HL-60/S4 treated with phorbol 12-myristate 13-acetate at 8.2 ng/mL for 4 days and 3 days (cell line): ENCODE results near the gene GAB4.
"Not testable (repeated sequence)": the region's sequence is repeated elsewhere in the genome, so short reads cannot be mapped to it uniquely, and the experiment has no call there.

ENCODE experiments used
- in situ Hi-C: fragments of 300-500 bp; cut with MboI; formaldehyde crosslinking; loops from 2 replicates; pipeline ENCODE4 v1.15.0; 2022; ENCODE audit warnings: low sequenced_read_pairs

GAB4 gene

GRCh38 chr22:16959345-16959930 is 48.6 kb downstream of the GAB4 start:
- in situ Hi-C loops: no loop called here

DNA sequence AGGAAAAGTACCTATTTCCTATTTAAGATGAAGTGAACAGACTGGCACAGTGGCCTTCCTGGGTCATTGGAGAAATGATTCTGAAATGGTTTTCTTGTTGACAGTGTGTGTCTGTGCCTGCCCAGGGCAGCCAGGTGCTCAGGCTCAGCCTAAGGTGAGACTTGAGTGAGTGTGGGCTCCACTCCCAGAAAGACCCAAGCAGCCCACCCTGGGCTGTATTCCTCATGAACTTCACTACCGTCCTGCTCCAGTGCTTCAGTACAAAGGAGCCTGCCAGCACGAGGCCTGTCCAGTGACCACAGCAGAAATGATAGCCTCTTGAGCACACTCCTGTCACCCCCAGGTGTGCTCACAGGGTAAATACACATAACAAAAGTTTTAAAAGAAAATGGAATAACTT is 49.5 kb downstream of the GAB4 start:
- in situ Hi-C loops: no loop called here

DNA sequence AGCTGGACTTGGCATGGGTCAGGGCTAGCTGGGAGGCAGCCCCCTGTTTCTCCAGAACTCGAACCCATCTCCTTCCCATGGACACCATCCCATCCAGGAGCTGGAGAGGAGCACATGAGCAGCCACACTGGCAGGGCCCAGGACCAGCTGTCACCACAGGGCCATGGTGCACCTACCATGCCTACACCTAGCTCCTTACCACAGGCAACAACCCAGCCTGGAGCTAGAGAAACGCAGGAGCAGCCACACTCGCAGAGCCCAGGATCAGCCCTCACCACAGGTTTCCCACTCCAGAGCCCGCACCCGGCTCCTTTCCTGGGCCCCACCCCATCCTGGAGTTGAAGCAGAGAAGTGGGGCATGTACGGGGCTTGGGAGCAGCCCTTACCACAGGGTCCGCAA is 50.2 kb downstream of the GAB4 start:
- in situ Hi-C loops: no loop called here

DNA sequence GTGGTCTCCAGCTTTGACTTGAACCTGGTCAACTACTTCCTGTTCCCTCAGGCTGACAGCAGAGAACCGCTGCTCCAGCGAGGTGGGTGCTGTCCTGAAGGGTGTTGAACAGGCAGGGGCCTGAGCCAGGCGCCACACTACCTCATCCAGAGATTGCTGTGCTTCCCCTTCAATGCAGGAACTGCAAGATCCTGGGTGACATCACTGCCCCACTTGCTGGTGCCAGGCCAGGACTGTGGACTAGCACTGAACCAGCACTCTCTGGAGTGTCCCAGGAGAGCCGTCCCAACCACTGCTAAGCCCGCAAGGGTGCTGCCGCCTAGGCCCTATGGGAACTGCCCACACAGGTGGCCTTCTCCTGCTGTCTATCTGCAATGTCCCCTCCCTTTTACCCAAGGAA is 51.7 kb downstream of the GAB4 start:
- in situ Hi-C loops: no loop called here

GRCh38 chr22:16955678-16956210 is 52.3 kb downstream of the GAB4 start:
- in situ Hi-C loops: no loop called here

GRCh38 chr22:16955081-16955480 is 52.9 kb downstream of the GAB4 start:
- in situ Hi-C loops: no loop called here

GRCh38 chr22:16954060-16954403 is 54.0 kb downstream of the GAB4 start:
- in situ Hi-C loops: no loop called here

GRCh38 chr22:16953206-16954059 is 54.6 kb downstream of the GAB4 start:
- in situ Hi-C loops: no loop called here

DNA sequence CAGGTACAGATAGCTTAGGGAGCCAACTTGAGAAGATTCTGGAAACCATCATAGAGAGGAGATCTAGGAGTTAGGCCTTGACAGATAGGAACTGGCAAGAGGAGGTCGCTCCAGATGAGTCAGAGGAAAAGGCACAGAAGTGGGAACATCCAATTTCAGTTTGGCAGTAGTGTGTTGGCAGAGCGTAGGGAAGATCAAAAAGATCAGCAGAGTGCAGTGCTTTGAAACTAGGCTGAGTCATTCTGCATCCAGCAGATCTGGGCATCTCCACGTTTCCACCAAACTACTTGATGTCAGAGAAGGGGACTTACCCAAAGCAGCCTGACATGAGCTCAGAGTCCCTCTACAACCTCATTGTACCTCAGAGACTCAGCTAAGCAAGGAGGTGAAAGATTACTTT is 58.5 kb downstream of the GAB4 start:
- in situ Hi-C loops: no loop called here

DNA sequence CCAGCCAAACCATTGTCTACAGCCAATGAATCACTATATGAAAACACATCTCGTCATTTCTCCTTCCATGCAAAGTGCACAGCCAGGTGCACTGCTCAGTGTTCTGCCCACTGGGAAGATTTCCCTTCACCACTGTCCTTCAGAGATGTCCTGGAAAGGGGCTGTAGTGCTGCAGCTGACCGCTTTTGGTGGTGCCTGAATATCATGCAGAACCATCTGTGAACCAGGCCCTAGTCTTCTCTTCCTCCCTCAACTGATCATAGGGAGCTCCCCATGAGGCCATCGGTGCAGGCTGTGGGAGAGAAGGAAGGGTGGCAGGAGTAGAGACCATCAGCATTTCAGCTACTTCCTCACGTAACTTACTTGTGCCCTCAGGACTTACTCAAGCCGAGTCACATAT is 70.2 kb downstream of the GAB4 start:
- in situ Hi-C loops: no loop called here

- in situ Hi-C loops: not testable (repeated sequence)
These were observed 70.8 kb downstream of the GAB4 start for GRCh38 chr22:16937209-16937608.

- in situ Hi-C loops: no loop called here
These were observed 71.4 kb downstream of the GAB4 start for GRCh38 chr22:16936625-16937024.

DNA sequence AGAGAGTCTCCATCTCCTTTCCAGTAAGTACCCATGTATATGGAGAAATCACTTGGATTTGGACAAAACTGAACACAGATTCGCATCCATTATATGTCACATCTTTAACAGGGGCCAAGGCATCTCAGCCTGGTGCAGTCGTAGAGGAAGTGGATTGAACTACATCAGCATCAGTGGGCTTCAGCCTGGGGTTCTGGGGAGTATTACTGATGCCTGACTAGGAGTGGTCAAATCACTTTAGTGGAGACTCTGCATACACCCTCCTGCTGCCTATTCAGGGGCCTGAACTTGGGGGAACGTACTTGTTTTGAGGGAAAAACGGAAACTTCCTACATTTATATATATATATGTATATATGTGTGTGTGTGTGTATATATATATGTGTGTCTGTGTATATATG is 72.8 kb downstream of the GAB4 start:
- in situ Hi-C loops: no loop called here

DNA sequence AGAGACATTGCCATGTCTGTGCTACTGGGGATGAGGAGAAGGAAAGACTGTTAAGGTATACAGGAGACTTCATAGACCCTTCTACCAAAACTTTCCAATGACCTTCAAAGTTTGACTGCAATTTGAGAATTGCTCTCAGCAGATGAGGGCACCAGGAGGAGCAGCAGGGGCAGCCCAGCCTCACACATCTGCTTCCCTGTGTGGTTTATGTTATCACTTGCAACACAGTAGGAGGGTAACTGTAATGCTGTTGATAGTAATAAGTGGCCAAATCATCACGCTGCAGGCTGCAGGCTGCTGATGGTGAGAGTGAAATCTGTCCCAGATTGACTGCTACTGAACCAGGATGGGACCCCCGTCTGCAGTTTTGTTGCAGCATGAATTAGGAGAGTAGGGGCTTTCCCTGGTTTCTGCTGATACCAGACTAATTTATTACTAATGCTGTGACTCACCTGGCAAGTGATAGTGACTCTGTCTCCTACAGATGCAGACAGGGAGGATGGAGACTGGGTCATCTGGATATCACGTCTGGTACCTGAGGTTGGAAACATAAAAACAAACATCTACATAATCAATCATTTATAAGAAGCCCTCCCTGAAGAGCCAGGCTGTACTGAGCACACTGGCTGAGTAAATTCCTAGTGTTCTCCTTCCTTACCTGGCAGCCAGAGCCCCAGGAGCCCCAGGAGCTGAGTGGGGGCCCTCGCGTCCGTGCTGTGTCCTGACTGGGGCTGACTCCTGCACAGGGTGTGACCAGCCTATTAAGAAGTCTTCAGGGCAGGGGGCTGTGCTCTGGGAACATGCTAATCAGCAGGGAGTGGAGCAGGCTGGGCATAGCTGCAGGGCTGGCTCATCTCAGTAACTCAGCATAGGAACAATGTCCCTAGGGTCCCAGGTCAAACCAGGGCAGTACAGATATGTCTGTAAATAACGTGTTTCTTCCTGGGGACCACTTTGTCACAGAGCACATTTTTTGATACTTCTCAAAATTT is 74.4 kb downstream of the GAB4 start:
- in situ Hi-C loops: no loop called here

- in situ Hi-C loops: no loop called here
These were observed 75.4 kb downstream of the GAB4 start for GRCh38 chr22:16932577-16932976.

GRCh38 chr22:16925407-16925966 is 82.5 kb downstream of the GAB4 start:
- in situ Hi-C loops: no loop called here

DNA sequence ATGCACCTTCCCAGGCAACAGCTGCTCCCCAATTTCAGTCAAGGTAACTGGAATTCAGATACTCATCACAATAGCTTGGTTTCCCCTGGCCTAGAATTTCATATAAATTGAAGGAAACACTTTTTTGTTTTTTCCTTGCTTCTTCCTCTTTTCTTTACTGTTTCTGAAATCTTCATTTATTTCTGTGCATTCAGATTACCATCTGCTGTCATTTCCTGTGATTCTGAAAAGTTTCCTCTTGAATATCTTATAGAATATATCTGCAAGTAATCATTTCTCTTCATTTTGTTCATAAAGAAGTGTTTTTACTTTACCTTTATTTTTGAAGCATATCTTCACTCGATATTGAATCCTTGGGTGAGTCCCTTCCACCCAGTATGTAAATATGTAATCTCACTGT is 85.3 kb downstream of the GAB4 start:
- in situ Hi-C loops: no loop called here

DNA sequence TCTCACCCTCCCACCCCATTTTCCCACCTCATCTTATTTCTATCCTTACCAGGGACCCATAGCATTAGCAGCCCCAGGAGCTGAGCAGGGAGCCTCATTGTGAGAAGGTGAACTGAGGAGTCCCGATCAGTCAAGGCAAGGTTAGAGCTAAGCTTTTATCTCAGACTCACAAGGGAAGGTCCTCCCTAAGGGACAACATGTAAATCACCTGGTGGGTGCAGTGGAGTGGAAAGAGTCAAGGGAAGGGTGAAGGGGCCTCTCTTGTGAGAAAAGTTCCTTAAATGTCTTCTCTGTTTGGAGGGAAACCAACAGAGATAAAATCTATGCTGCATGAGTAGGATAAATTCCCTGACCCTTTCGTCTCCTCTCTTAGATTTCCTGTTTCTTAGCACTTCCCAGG is 85.9 kb downstream of the GAB4 start:
- in situ Hi-C loops: no loop called here

- in situ Hi-C loops: no loop called here
These were observed 90.6 kb downstream of the GAB4 start for GRCh38 chr22:16917144-16918003.

DNA sequence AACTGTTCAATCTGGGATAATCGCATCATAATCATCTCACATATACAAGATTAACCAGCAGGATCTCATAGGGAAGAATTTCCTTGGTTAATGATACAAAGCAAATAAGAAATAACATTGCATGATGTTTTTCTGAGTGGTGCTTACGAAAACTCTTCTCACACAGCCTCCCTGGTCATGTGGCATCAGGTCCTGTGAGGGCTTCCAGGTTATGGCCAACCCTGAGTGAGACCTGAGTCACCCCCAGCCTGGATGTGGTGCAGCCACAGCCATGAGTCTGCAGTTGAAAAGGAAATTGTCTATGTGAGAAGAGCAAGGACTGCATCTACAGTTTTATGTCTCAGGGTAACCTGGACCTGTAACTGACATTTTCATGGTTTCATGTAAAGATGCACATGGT is 92.3 kb downstream of the GAB4 start:
- in situ Hi-C loops: no loop called here
